PC-9 (cell line): ENCODE data around the gene INHBB. TPM values are rescaled to one million over a fixed set of nuclear protein-coding genes. Genes with fewer than 3 reads are reported as not detected.

Source experiments
- BruUV-seq: library from RNA; stranded (reverse); fragments of 400-500 nt; replicated peaks from 2 replicates; lab custom pipeline; 2021; lab: Mats Ljungman, UMichigan
- CTCF ChIA-PET: fragments of 300-600 bp; sonication (Branson Sonifier 250); formaldehyde crosslinking; loops from one replicate; lab custom pipeline; 2022; ENCODE audit warnings: antibody characterized with exemption; lab: Charles Lee
- POLR2A ChIA-PET: fragments of 300-600 bp; sonication (Branson Sonifier 250); formaldehyde crosslinking; loops from one replicate; lab custom pipeline; 2022; ENCODE audit warnings: antibody characterized with exemption; ENCODE audit not compliant: unreplicated experiment; lab: Charles Lee
- DNase-seq, 2 experiments: peaks; one replicate each; pipeline versions ENCODE4 v3.0.0 to v3.0.0-alpha.2; 2015 to 2022; ENCODE audit warnings: mixed read lengths in 1 of 2
- H2AFZ ChIP-seq: fragments of 200-600 bp; sonication (generic); 2 replicates; pipeline ENCODE4 v1.8.1; 2017; ENCODE audit warnings: antibody characterized with exemption
- H3F3A ChIP-seq: fragments of 200-600 bp; sonication (generic); 2 replicates; pipeline ENCODE4 v1.8.1; 2017; ENCODE audit warnings: antibody characterized with exemption, mild to moderate bottlenecking, low read depth; ENCODE audit not compliant: insufficient read depth
- H3K27ac ChIP-seq: fragments of 200-600 bp; sonication (generic); 2 replicates; pipeline ENCODE4 v1.6.1; 2016; ENCODE audit warnings: mixed run types
- H3K27me3 ChIP-seq: fragments of 200-600 bp; sonication (generic); 2 replicates; pipeline ENCODE4 v1.6.1; 2016; ENCODE audit warnings: low read depth, mixed run types; ENCODE audit not compliant: insufficient read depth
- H3K36me3 ChIP-seq: fragments of 200-600 bp; sonication (generic); 2 replicates; pipeline ENCODE4 v1.6.1; 2016; ENCODE audit warnings: low read depth, mixed run types
- H3K4me1 ChIP-seq: fragments of 200-600 bp; sonication (generic); replicated peaks from 2 replicates; pipeline ENCODE4 v1.6.1; 2016; ENCODE audit warnings: mixed run types; ENCODE audit not compliant: insufficient read depth
- H3K4me2 ChIP-seq: fragments of 200-600 bp; sonication (generic); 2 replicates; pipeline ENCODE4 v1.6.1; 2017; ENCODE audit warnings: mixed run types
- H3K4me3 ChIP-seq: fragments of 200-600 bp; sonication (generic); 2 replicates; pipeline ENCODE4 v1.6.1; 2016; ENCODE audit warnings: mixed run types
- H3K79me2 ChIP-seq: fragments of 200-600 bp; sonication (generic); 2 replicates; pipeline ENCODE4 v1.6.1; 2017; ENCODE audit warnings: low read depth, mixed run types
- H3K9me2 ChIP-seq: fragments of 200-600 bp; sonication (generic); 2 replicates; pipeline ENCODE4 v1.8.1; 2017; ENCODE audit warnings: mild to moderate bottlenecking; ENCODE audit not compliant: insufficient read depth
- H3K9me3 ChIP-seq: fragments of 200-600 bp; sonication (generic); 2 replicates; pipeline ENCODE4 v1.8.1; 2016; ENCODE audit warnings: low read depth; ENCODE audit not compliant: insufficient read depth
- H4K20me1 ChIP-seq: fragments of 200-600 bp; sonication (generic); 2 replicates; pipeline ENCODE4 v1.8.1; 2017; ENCODE audit not compliant: insufficient read depth
- CTCF ChIP-seq: fragments of 200-600 bp; sonication (generic); conservative IDR thresholded peaks from 2 replicates; pipeline ENCODE4 v1.6.1; 2017; ENCODE audit warnings: mixed run types, antibody characterized with exemption, mild to moderate bottlenecking, moderate library complexity
- EZH2 ChIP-seq: fragments of 200-600 bp; sonication (generic); IDR thresholded peaks from 2 replicates; pipeline ENCODE4 v1.8.0; 2017; ENCODE audit warnings: antibody characterized with exemption, low read depth
- intact Hi-C: fragments of 100-400 bp; cut with micrococcal nuclease; formaldehyde crosslinking; loops from one replicate; pipeline ENCODE4 v1.10.0; 2022; ENCODE audit not compliant: unreplicated experiment
- total RNA-seq: library from RNA; stranded (reverse); gene quantifications from 2 replicates; pipeline ENCODE4 v1.2.3, GENCODE V29; 2021

The INHBB gene
- total RNA-seq, 1 experiment from 2014 or later, result 57.5 TPM

- no TSS peak for BruUV-seq
- Histone ChIP-seq H3K27ac (no peak overlapping the region), H3K79me2 (no peaks in the 10 kb centered on the region), H3K36me3 (no peaks in the 10 kb centered on the region), H3K9me2 (no peaks in the 10 kb centered on the region), H3K27me3 (no peaks in the 10 kb centered on the region), H3F3A (peaks cover 13% of the 10 kb centered on the region; the same call in 1 of the 2 replicates), H3K4me1 (no peaks in the 10 kb centered on the region), H2AFZ (no peak overlapping the region), H4K20me1 (no peaks in the 10 kb centered on the region), H3K4me3 (no peak overlapping the region), H3K4me2 (peak overlapping the region; percentile 30), H3K9me3 (no peaks in the 10 kb centered on the region)
- no peak for TF ChIP-seq EZH2
- peak; percentile 98 for TF ChIP-seq CTCF
- intact Hi-C loops, result loop anchor here (1.0 to 10.0 kb wide), 11 partner anchors 60 to 764 kb away; partner anchors contain the start of genes EPB41L5, PTPN4 and RALB
- CTCF ChIA-PET, result interaction anchor here (0.6 to 1.9 kb wide), 14 partner anchors 32 to 786 kb away, joined by 3 to 15 read pairs (median 5); partner anchors contain the start of genes RALB and TMEM185B
- peak; percentile 77 to 90 for DNase-seq
- POLR2A ChIA-PET, result interaction anchor here (0.5 to 0.9 kb wide), 4 partner anchors 11 to 90 kb away, joined by 3 to 7 read pairs (median 4); partner anchors contain the start of genes RALB and TMEM185B
Observed at GRCh38 chr2:120312860-120313694, 32.9 kb upstream of the INHBB start.

GRCh38 chr2:120313695-120314615 lies 32.0 kb upstream of the INHBB start:
- CTCF ChIA-PET, result interaction anchor here (0.6 to 1.9 kb wide), 12 partner anchors 31 to 368 kb away, joined by 3 to 15 read pairs (median 5); partner anchors contain the start of genes RALB and TMEM185B
- no TSS peak for BruUV-seq
- Histone ChIP-seq H4K20me1 (no peaks in the 10 kb centered on the region), H2AFZ (no peak overlapping the region), H3K27ac (no peak overlapping the region), H3K79me2 (no peaks in the 10 kb centered on the region), H3K9me3 (no peaks in the 10 kb centered on the region), H3K9me2 (no peaks in the 10 kb centered on the region), H3K4me3 (no peak overlapping the region), H3F3A (peaks cover 13% of the 10 kb centered on the region; the same call in 1 of the 2 replicates), H3K4me1 (peaks cover 4% of the 10 kb centered on the region), H3K27me3 (no peaks in the 10 kb centered on the region), H3K4me2 (peak overlapping the region; percentile 30), H3K36me3 (no peaks in the 10 kb centered on the region)
- DNase-seq, result no peak
- TF ChIP-seq CTCF, result no peak
- POLR2A ChIA-PET, result interaction anchor here (0.6 to 0.9 kb wide), 3 partner anchors 31 to 91 kb away, joined by 3 to 7 read pairs (median 5); partner anchors contain the start of genes RALB and TMEM185B
- intact Hi-C loops, result loop anchor here (1.0 to 10.0 kb wide), 11 partner anchors 61 to 763 kb away; partner anchors contain the start of genes EPB41L5, PTPN4 and RALB
